Astrocyte (in vitro differentiated cells and primary cell): ENCODE results near the gene FAM227B. TPM values are rescaled to one million over a fixed set of nuclear protein-coding genes. Genes with fewer than 3 reads are reported as not detected.

Experiments used
- DNase-seq: peaks from one replicate; pipeline ENCODE4 v3.0.0-alpha.2; 2010; ENCODE audit warnings: low read depth
- FAIRE-seq: peaks from 2 replicates; lab custom pipeline; 2011; peaks lifted over from hg19 to GRCh38; lab: Jason Lieb, UNC
- H2AFZ ChIP-seq: 2 replicates; pipeline ENCODE4 v1.6.0; 2012; ENCODE audit warnings: low read depth, low read length, inconsistent platforms
- H3K27ac ChIP-seq: 2 replicates; pipeline ENCODE4 v1.5.1; 2011; ENCODE audit warnings: low read depth, low read length, inconsistent platforms
- H3K27me3 ChIP-seq: 2 replicates; pipeline ENCODE4 v1.6.0; 2011; ENCODE audit warnings: low read length, inconsistent platforms; ENCODE audit not compliant: insufficient read depth
- H3K36me3 ChIP-seq: 2 replicates; pipeline ENCODE4 v1.5.1; 2011; ENCODE audit warnings: low read length, inconsistent platforms; ENCODE audit not compliant: insufficient read depth
- H3K4me1 ChIP-seq: 2 replicates; pipeline ENCODE4 v1.5.1; 2011; ENCODE audit warnings: low read length, inconsistent platforms; ENCODE audit not compliant: insufficient read depth
- H3K4me2 ChIP-seq: 2 replicates; pipeline ENCODE4 v1.6.0; 2012; ENCODE audit warnings: low read length, inconsistent platforms
- H3K4me3 ChIP-seq: 2 replicates; pipeline ENCODE4 v1.5.1; 2011; ENCODE audit warnings: low read depth, mild to moderate bottlenecking, low read length, inconsistent platforms; ENCODE audit not compliant: insufficient read depth
- H3K79me2 ChIP-seq: 2 replicates; pipeline ENCODE4 v1.6.0; 2012; ENCODE audit warnings: mild to moderate bottlenecking, low read length, inconsistent platforms; ENCODE audit not compliant: insufficient read depth
- H3K9ac ChIP-seq: 2 replicates; pipeline ENCODE4 v1.6.0; 2012; ENCODE audit warnings: mild to moderate bottlenecking, low read length, inconsistent platforms
- H3K9me3 ChIP-seq: 2 replicates; pipeline ENCODE4 v1.5.1; 2012; ENCODE audit warnings: low read depth, mild to moderate bottlenecking, low read length, inconsistent platforms; ENCODE audit not compliant: insufficient read depth
- H4K20me1 ChIP-seq: 2 replicates; pipeline ENCODE4 v1.6.0; 2012; ENCODE audit warnings: low read length, inconsistent platforms; ENCODE audit not compliant: insufficient read depth
- H3K27ac Mint-ChIP-seq: one replicate; pipeline ENCODE4 v1.8.0; 2021; ENCODE audit warnings: mild to moderate bottlenecking, mixed read lengths; ENCODE audit not compliant: unreplicated experiment
- H3K27me3 Mint-ChIP-seq: one replicate; pipeline ENCODE4 v1.8.0; 2021; ENCODE audit warnings: low read depth, mixed read lengths; ENCODE audit not compliant: unreplicated experiment
- H3K36me3 Mint-ChIP-seq: one replicate; pipeline ENCODE4 v1.8.0; 2021; ENCODE audit warnings: low read depth, mixed read lengths; ENCODE audit not compliant: unreplicated experiment
- H3K4me1 Mint-ChIP-seq: one replicate; pipeline ENCODE4 v1.8.0; 2021; ENCODE audit warnings: low read depth, mixed read lengths; ENCODE audit not compliant: unreplicated experiment
- H3K4me3 Mint-ChIP-seq: one replicate; pipeline ENCODE4 v1.8.0; 2021; ENCODE audit warnings: mild to moderate bottlenecking, moderate library complexity, mixed read lengths; ENCODE audit not compliant: unreplicated experiment
- H3K9me3 Mint-ChIP-seq: one replicate; pipeline ENCODE4 v1.8.0; 2021; ENCODE audit warnings: mild to moderate bottlenecking, mixed read lengths; ENCODE audit not compliant: unreplicated experiment
- CTCF ChIP-seq: IDR thresholded peaks from 2 replicates; pipeline ENCODE4 v1.5.1; 2011; ENCODE audit warnings: low read depth, mild to moderate bottlenecking, inconsistent platforms, low read length, moderate library complexity; ENCODE audit not compliant: insufficient read depth
- EZH2 ChIP-seq: IDR thresholded peaks from 2 replicates; pipeline ENCODE4 v1.6.1; 2012; ENCODE audit warnings: mild to moderate bottlenecking, low read length, inconsistent platforms; ENCODE audit not compliant: insufficient read depth
- total RNA-seq: library from RNA; stranded (reverse); gene quantifications from 2 replicates; pipeline ENCODE4 v1.2.1, GENCODE V29; 2021

FAM227B gene
- total RNA-seq, 1 donor from 2014 or later, result 5.7 TPM

GRCh38 chr15:49380912-49381311 is 239.7 kb downstream of the FAM227B start:
- no peak overlapping the region for H3K27ac Mint-ChIP-seq
- H4K20me1 ChIP-seq, result no peaks in the 10 kb centered on the region
- no peaks in the 10 kb centered on the region for H3K27me3 ChIP-seq
- no peaks in the 10 kb centered on the region for H3K4me1 Mint-ChIP-seq
- no peaks in the 10 kb centered on the region for H3K36me3 ChIP-seq
- no peaks in the 10 kb centered on the region for H3K79me2 ChIP-seq
- H3K4me3 ChIP-seq, result no peak overlapping the region
- no peak overlapping the region for H3K4me2 ChIP-seq
- no peak overlapping the region for H3K27ac ChIP-seq
- no peak for FAIRE-seq
- peaks cover 1% of the 10 kb centered on the region for H3K36me3 Mint-ChIP-seq
- H2AFZ ChIP-seq, result no peak overlapping the region
- H3K4me1 ChIP-seq, result no peaks in the 10 kb centered on the region
- no peak for DNase-seq
- H3K27me3 Mint-ChIP-seq, result no peaks in the 10 kb centered on the region
- H3K4me3 Mint-ChIP-seq, result no peak overlapping the region
- TF ChIP-seq EZH2 (no peak), CTCF (no peak)
- H3K9me3 ChIP-seq, result no peaks in the 10 kb centered on the region
- H3K9ac ChIP-seq, result no peak overlapping the region
- no peaks in the 10 kb centered on the region for H3K9me3 Mint-ChIP-seq

- Histone ChIP-seq H3K4me3 (no peak overlapping the region), H3K27me3 (no peaks in the 10 kb centered on the region), H3K27ac (no peak overlapping the region), H2AFZ (no peak overlapping the region), H3K9ac (no peak overlapping the region), H3K79me2 (no peaks in the 10 kb centered on the region), H4K20me1 (no peaks in the 10 kb centered on the region), H3K4me1 (no peaks in the 10 kb centered on the region), H3K9me3 (no peaks in the 10 kb centered on the region), H3K4me2 (no peak overlapping the region), H3K36me3 (no peaks in the 10 kb centered on the region)
- TF ChIP-seq CTCF (no peak), EZH2 (no peak)
- Mint-ChIP-seq H3K27me3 (no peaks in the 10 kb centered on the region), H3K9me3 (no peaks in the 10 kb centered on the region), H3K27ac (no peak overlapping the region), H3K4me3 (no peak overlapping the region), H3K4me1 (no peaks in the 10 kb centered on the region), H3K36me3 (peaks cover 1% of the 10 kb centered on the region)
- FAIRE-seq (no peak), DNase-seq (no peak)
These were observed 240.6 kb downstream of the FAM227B start for GRCh38 chr15:49379996-49380395.

- H3K79me2 ChIP-seq, result no peaks in the 10 kb centered on the region
These were observed 248.3 kb downstream of the FAM227B start for GRCh38 chr15:49372366-49372765.

More at GRCh38 chr15:49372366-49372765, 248.3 kb downstream of the FAM227B start:
- H3K36me3 Mint-ChIP-seq, result no peaks in the 10 kb centered on the region
- no peaks in the 10 kb centered on the region for H3K4me1 ChIP-seq
- H3K9me3 ChIP-seq, result no peaks in the 10 kb centered on the region
- no peaks in the 10 kb centered on the region for H3K27me3 Mint-ChIP-seq
- H3K27me3 ChIP-seq, result no peaks in the 10 kb centered on the region
- no peaks in the 10 kb centered on the region for H4K20me1 ChIP-seq
- H2AFZ ChIP-seq, result no peak overlapping the region
- H3K27ac Mint-ChIP-seq, result no peak overlapping the region
- DNase-seq (no peak), FAIRE-seq (no peak)
- H3K27ac ChIP-seq, result no peak overlapping the region
- H3K36me3 ChIP-seq, result no peaks in the 10 kb centered on the region
- H3K4me3 Mint-ChIP-seq, result no peak overlapping the region
- H3K9ac ChIP-seq, result no peak overlapping the region
- no peaks in the 10 kb centered on the region for H3K4me1 Mint-ChIP-seq
- no peak overlapping the region for H3K4me3 ChIP-seq
- H3K9me3 Mint-ChIP-seq, result no peaks in the 10 kb centered on the region
- no peak overlapping the region for H3K4me2 ChIP-seq
- TF ChIP-seq CTCF, result no peak
- TF ChIP-seq EZH2, result no peak
